ENCODE measurements around the gene SSUH2. TPM values are rescaled to one million over a fixed set of nuclear protein-coding genes. Genes with fewer than 3 reads are reported as not detected.

The SSUH2 gene
- total and polyA plus RNA-seq, 9 of the 15 experiments (the other 6 are each of a cell fraction or from before 2014, with no cell fraction given), result 0.04 to 0.17 (median 0.04) TPM; not detected in 6

DNA sequence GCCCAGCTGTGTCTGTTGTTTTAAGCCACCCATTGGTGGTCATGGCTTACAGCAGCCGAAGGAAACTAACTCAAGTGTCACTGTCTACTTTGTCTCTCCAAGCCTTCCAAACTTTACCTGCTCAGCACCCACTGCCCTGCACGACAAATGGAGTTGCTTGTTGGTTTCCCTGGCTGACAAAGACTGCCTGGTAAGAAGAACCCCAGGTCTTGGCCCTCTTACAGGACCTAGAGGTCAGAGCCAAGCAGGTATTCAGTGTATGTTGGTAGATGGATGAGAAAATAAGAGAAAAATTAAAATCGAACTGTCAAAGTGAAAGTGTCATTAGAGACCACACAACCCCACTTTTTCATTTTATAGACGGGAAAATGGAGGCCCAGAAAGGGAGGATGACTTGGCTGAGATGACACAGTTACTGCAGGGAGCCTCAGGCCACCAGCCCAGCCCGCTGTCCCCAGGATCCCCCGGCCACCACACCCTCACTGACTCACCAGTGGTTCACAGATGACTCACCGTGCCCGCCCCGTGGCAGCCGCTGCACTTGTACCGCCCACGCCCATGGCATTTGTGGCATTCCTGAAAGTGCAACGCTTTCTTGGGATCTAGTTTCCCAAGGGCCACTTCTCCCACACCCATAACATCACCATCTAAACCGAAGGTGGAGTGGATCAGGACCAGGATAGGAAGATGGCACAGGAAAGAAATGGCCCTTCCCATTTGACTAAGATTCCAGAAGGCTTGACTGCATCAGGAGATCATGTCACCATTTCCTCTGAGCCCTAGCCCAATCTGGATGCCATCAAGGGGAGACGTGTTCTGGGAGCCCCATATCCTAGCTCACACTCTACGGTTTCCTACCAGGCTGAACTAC is 15.2 kb downstream of the SSUH2 start (continued):
- TF ChIP-seq ZNF766 (CRISPR knock-in tag; conservative IDR thresholded peaks at IDR 0.05), result peak; percentile 59; the same call in 1 of the 2 replicates
- no peak for TF ChIP-seq PTBP1 (IDR thresholded peaks at IDR 0.05; ENCODE audit: low read depth, low read length)
- peak; percentile 57 to 59; a peak in 1 of 4 replicates for TF ChIP-seq MAZ (CRISPR knock-in tag; conservative IDR thresholded peaks at IDR 0.05 in 1 of 2, IDR thresholded peaks at IDR 0.05 in 1 of 2)
- no peak for TF ChIP-seq EP400 (IDR thresholded peaks at IDR 0.05)
- peak; percentile 93 for TF ChIP-seq ARID1B (IDR thresholded peaks at IDR 0.05)
- TF ChIP-seq, protein P1, sequence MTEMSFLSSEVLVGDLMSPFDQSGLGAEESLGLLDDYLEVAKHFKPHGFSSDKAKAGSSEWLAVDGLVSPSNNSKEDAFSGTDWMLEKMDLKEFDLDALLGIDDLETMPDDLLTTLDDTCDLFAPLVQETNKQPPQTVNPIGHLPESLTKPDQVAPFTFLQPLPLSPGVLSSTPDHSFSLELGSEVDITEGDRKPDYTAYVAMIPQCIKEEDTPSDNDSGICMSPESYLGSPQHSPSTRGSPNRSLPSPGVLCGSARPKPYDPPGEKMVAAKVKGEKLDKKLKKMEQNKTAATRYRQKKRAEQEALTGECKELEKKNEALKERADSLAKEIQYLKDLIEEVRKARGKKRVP (CRISPR knock-in tag; IDR thresholded peaks at IDR 0.05), result peak; percentile 51; the same call in 1 of the 2 replicates
- TF ChIP-seq PURB (CRISPR knock-in tag; IDR thresholded peaks at IDR 0.05; ENCODE audit: low read depth), result no peak
- no peak for TF ChIP-seq CCAR2 (IDR thresholded peaks at IDR 0.05; ENCODE audit: low read depth, low read length)
- 0 out of 2 replicates have a peak, but pooled peaks have one; percentile 4 for TF ChIP-seq ZNF384 (IDR thresholded peaks at IDR 0.05; ENCODE audit: low read depth, low read length)
- TF ChIP-seq ELF4 (CRISPR knock-in tag; IDR thresholded peaks at IDR 0.05), result peak; percentile 25; the same call in 1 of the 2 replicates
- TF ChIP-seq, protein P2, sequence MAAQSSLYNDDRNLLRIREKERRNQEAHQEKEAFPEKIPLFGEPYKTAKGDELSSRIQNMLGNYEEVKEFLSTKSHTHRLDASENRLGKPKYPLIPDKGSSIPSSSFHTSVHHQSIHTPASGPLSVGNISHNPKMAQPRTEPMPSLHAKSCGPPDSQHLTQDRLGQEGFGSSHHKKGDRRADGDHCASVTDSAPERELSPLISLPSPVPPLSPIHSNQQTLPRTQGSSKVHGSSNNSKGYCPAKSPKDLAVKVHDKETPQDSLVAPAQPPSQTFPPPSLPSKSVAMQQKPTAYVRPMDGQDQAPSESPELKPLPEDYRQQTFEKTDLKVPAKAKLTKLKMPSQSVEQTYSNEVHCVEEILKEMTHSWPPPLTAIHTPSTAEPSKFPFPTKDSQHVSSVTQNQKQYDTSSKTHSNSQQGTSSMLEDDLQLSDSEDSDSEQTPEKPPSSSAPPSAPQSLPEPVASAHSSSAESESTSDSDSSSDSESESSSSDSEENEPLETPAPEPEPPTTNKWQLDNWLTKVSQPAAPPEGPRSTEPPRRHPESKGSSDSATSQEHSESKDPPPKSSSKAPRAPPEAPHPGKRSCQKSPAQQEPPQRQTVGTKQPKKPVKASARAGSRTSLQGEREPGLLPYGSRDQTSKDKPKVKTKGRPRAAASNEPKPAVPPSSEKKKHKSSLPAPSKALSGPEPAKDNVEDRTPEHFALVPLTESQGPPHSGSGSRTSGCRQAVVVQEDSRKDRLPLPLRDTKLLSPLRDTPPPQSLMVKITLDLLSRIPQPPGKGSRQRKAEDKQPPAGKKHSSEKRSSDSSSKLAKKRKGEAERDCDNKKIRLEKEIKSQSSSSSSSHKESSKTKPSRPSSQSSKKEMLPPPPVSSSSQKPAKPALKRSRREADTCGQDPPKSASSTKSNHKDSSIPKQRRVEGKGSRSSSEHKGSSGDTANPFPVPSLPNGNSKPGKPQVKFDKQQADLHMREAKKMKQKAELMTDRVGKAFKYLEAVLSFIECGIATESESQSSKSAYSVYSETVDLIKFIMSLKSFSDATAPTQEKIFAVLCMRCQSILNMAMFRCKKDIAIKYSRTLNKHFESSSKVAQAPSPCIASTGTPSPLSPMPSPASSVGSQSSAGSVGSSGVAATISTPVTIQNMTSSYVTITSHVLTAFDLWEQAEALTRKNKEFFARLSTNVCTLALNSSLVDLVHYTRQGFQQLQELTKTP (IDR thresholded peaks at IDR 0.05; ENCODE audit: low read depth in 1 of 2, partially characterized antibody in 2 of 2), result peak in 1 of 2 experiments; percentile 76
- TF ChIP-seq ZC3H11A (IDR thresholded peaks at IDR 0.05; ENCODE audit: low read depth, low read length), result 0 out of 2 replicates have a peak, but pooled peaks have one; percentile 49
- no peak for TF ChIP-seq SIN3A (IDR thresholded peaks at IDR 0.05; ENCODE audit: borderline replicate concordance in 2 of 2, control insufficient read depth in 1 of 2, low read depth in 2 of 2, low read length in 2 of 2)
- TF ChIP-seq GABPA (tag; conservative IDR thresholded peaks at IDR 0.05; ENCODE audit: low read depth), result no peak
- TF ChIP-seq, protein P3, sequence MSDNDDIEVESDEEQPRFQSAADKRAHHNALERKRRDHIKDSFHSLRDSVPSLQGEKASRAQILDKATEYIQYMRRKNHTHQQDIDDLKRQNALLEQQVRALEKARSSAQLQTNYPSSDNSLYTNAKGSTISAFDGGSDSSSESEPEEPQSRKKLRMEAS (CRISPR knock-in tag; IDR thresholded peaks at IDR 0.05), result 0 out of 2 replicates have a peak, but pooled peaks have one; percentile 47
- TF ChIP-seq NRF1 (conservative IDR thresholded peaks at IDR 0.05 in 1 of 2, IDR thresholded peaks at IDR 0.05 in 1 of 2), result 0 out of 4 replicates have a peak, but pooled peaks of 1 of the 2 experiments have one; percentile 12
- TF ChIP-seq ZNF584 (CRISPR knock-in tag; IDR thresholded peaks at IDR 0.05; ENCODE audit: low read depth), result no peak; the same call in 1 of the 2 replicates
- TF ChIP-seq SMARCA5 (IDR thresholded peaks at IDR 0.05), result no peak

All from K562 (cell line).